ENCODE results near the gene RBM22. TPM values are rescaled to one million over a fixed set of nuclear protein-coding genes. Genes with fewer than 3 reads are reported as not detected.

The RBM22 gene
- total RNA-seq, 1 donor from 2014 or later, result 74.0 TPM

DNA sequence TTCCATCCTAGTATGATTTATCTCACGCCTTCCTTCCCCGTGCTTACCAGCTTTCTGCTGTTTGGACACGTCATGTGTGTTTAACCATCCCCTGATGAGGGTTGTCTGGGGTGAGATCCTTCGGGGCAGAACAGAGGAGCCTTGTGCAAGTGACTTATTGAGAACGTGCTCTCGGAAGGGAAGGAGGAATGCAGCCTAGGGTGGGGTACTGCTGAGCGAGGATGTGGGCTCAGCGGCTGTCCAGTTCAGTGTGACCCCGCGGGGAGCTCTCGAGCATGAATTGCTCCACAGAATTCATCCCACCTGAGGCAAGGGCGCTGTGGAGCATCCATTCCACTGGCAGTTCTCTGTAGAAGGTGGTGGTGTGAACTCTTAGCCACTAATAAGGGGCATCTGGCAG is 35.8 kb downstream of the RBM22 start:
- no peaks in the 10 kb centered on the region for H3K4me1 Mint-ChIP-seq
- no peak overlapping the region for H3K27ac Mint-ChIP-seq
- intact Hi-C loops (cut with micrococcal nuclease), result no loop called here
- H3K4me3 Mint-ChIP-seq, result no peak overlapping the region
- ChIA-PET CTCF (no interaction called here), POLR2A (no interaction called here)
- H3K27me3 Mint-ChIP-seq, result peaks cover 5% of the 10 kb centered on the region
- no peaks in the 10 kb centered on the region for H3K9me3 Mint-ChIP-seq
- DNase-seq (no peak), ATAC-seq (ENCODE audit: low read depth) (no peak)
- TF ChIP-seq, protein P1, sequence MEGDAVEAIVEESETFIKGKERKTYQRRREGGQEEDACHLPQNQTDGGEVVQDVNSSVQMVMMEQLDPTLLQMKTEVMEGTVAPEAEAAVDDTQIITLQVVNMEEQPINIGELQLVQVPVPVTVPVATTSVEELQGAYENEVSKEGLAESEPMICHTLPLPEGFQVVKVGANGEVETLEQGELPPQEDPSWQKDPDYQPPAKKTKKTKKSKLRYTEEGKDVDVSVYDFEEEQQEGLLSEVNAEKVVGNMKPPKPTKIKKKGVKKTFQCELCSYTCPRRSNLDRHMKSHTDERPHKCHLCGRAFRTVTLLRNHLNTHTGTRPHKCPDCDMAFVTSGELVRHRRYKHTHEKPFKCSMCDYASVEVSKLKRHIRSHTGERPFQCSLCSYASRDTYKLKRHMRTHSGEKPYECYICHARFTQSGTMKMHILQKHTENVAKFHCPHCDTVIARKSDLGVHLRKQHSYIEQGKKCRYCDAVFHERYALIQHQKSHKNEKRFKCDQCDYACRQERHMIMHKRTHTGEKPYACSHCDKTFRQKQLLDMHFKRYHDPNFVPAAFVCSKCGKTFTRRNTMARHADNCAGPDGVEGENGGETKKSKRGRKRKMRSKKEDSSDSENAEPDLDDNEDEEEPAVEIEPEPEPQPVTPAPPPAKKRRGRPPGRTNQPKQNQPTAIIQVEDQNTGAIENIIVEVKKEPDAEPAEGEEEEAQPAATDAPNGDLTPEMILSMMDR (IDR thresholded peaks at IDR 0.05), result no peak
- no peaks in the 10 kb centered on the region for H3K36me3 Mint-ChIP-seq (ENCODE audit: low read depth)

DNA sequence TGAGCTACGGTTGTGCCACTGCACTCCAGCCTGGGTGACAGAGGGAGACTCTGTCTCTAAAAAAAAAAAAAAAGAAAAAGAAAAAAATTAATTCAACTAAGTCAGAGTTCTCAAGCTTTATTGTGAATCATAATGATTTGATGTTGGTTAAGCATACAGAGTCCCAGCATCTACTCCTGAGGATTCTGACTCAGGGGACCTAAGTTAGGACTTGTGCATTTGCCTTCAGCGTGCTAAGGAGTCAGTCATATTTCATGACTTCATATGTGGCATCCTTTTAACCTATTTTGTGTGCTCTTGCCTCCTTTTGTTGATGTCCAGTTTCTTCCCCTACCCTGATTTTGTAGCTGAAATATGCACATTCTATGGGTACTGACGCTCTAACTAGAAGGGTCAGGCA is 36.9 kb downstream of the RBM22 start:
- intact Hi-C loops (cut with micrococcal nuclease), result no loop called here
- H3K4me1 Mint-ChIP-seq, result no peaks in the 10 kb centered on the region
- CTCF ChIA-PET, result no interaction called here
- no peaks in the 10 kb centered on the region for H3K9me3 Mint-ChIP-seq
- DNase-seq, result no peak
- no peak for ATAC-seq (ENCODE audit: low read depth)
- TF ChIP-seq, protein P1 (IDR thresholded peaks at IDR 0.05), result no peak
- H3K4me3 Mint-ChIP-seq, result no peak overlapping the region
- H3K36me3 Mint-ChIP-seq (ENCODE audit: low read depth), result no peaks in the 10 kb centered on the region
- peaks cover 1% of the 10 kb centered on the region for H3K27me3 Mint-ChIP-seq
- POLR2A ChIA-PET, result interaction anchor here (0.9 kb wide), 1 partner anchor 214 kb away, joined by 3 read pairs; no protein-coding TSS in a partner anchor
- H3K27ac Mint-ChIP-seq, result no peak overlapping the region

DNA sequence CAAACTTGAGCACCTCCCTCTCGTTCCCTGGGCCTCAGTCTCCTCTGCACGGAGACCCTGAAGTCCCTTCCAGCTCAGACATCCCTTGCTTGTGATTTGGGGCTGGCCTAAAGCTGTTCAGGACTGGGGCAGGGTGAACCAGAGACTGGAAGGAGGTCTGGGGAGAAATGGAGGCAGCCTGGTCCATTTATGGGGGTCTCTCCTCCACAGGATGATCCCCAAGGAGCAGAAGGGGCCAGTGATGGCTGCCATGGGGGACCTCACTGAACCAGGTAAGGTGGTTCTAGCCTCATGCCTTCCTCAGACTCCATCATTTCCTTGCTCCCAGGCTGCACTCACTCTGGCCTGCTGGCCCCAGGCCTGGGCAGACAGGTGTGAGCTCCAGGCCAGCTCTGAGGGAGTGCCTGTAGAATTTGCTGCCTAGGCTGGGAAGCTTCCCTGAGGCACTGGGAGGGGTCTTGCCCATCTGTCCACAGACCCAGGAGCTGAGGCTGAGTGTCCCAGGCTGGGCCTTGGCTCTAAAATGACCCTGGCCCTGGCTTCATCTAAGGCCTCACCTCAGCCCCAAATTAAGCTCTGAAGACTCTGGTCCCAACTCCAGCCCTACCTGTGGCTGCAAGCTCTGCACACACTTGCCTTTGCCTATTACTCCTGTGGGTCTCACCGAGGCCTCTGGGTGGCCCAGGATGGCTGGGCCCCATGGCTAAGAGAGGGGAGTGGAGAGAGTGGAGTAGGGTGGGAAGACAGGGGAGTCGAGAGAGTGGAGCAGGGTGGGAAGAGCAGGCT is 37.9 kb downstream of the RBM22 start:
- Mint-ChIP-seq H3K4me3 (no peak overlapping the region), H3K27ac (no peak overlapping the region), H3K9me3 (no peaks in the 10 kb centered on the region), H3K36me3 (ENCODE audit: low read depth) (no peaks in the 10 kb centered on the region), H3K27me3 (peaks cover 1% of the 10 kb centered on the region), H3K4me1 (no peaks in the 10 kb centered on the region)
- intact Hi-C loops (cut with micrococcal nuclease), result no loop called here
- no peak for DNase-seq
- ATAC-seq (ENCODE audit: low read depth), result no peak
- POLR2A ChIA-PET, result interaction anchor here (0.9 kb wide), 1 partner anchor 213 kb away, joined by 3 read pairs; no protein-coding TSS in a partner anchor
- CTCF ChIA-PET, result no interaction called here
- TF ChIP-seq, protein P1 (IDR thresholded peaks at IDR 0.05), result no peak

DNA sequence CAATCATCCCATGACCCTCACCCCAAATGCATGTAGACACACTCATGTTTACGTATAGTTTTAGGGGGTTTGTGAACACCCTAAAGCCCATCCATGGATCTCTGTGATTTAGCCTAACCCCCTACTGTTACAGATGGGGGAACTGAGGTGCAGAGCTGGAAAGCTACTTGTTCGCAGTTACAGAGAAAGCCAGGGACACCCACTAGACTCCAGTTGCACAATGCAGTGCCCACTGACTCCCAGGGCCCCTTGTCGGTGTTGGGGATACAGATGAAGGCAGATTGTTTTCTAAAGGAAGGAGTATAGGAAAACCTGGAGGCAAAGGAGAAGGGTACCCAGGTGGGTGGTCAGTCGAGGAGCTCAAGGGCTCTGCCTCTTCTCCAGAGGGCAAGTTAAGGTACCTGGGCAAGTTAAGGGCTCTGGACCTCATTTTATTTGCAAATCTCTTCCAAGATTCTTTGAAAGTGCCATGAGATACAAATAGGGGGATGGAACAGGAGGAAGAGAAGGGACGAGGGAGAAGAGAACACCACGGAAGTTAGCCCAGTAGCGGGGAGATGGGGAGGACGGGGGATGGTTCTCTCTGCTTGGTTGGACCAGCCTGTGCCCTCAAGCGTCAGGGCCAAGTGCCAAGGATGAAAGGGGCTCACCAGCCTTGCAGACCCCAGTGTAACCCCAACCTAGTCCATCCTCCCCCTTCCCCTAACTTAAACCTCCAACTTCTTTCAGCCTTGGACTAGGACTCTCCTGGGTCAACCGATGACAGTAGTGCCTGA is 38.9 kb downstream of the RBM22 start:
- ATAC-seq (ENCODE audit: low read depth) (no peak), DNase-seq (no peak)
- intact Hi-C loops (cut with micrococcal nuclease), result no loop called here
- CTCF ChIA-PET, result interaction anchor here (1.6 kb wide), 1 partner anchor 101 kb away, joined by 7 read pairs; no protein-coding TSS in a partner anchor
- H3K36me3 Mint-ChIP-seq (ENCODE audit: low read depth), result no peaks in the 10 kb centered on the region
- peaks cover 9% of the 10 kb centered on the region for H3K4me1 Mint-ChIP-seq
- no peak overlapping the region for H3K27ac Mint-ChIP-seq
- POLR2A ChIA-PET, result no interaction called here
- H3K9me3 Mint-ChIP-seq, result no peaks in the 10 kb centered on the region
- peaks cover 1% of the 10 kb centered on the region for H3K27me3 Mint-ChIP-seq
- TF ChIP-seq, protein P1 (IDR thresholded peaks at IDR 0.05), result no peak
- no peak overlapping the region for H3K4me3 Mint-ChIP-seq

DNA sequence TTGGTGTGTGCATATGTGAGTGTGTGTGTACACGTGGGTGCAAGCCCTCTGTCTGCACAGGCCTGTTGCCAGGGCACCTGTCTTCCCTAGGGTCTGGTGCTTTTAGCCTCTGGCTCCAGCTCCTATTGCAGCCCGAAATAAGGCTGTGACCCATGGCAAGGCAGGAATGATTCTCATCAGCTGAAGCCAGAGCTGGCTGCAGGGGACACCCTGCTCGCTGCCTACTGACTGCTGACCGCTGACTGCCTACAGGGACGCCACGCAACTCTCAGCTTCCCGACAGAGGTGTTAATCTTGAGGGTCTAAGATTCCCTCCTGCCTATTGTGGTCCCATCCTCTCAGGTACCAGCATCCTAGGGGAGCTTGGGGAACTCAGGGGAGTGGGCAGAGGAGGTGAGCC is 39.8 kb downstream of the RBM22 start, which contains the start of gene MYOZ3:
TSS of gene MYOZ3 (plus strand) at position 166 of the 400 bp plus-strand sequence. CDS start 1,691 bp downstream, outside the sequence.
- H3K36me3 Mint-ChIP-seq (ENCODE audit: low read depth), result no peaks in the 10 kb centered on the region
- DNase-seq, result no peak
- H3K27me3 Mint-ChIP-seq, result peaks cover 1% of the 10 kb centered on the region
- no peak within 1 kb of the TSS for H3K4me3 Mint-ChIP-seq
- intact Hi-C loops (cut with micrococcal nuclease), result no loop called here
- H3K4me1 Mint-ChIP-seq, result peaks cover 10% of the 10 kb centered on the region
- H3K9me3 Mint-ChIP-seq, result no peaks in the 10 kb centered on the region
- ChIA-PET CTCF (interaction anchor here (1.6 kb wide), 1 partner anchor 100 kb away, joined by 7 read pairs; no protein-coding TSS in a partner anchor), POLR2A (no interaction called here)
- no peak for ATAC-seq (ENCODE audit: low read depth)
- no peak within 1 kb of the TSS for H3K27ac Mint-ChIP-seq
- TF ChIP-seq, protein P1 (IDR thresholded peaks at IDR 0.05), result no peak
